RCC 7860 (cell line): ENCODE measurements around the gene DAB1.
"Not testable (repeated sequence)": the region's sequence is repeated elsewhere in the genome, so short reads cannot be mapped to it uniquely, and the experiment has no call there.

ENCODE experiments used
- DNase-seq: peaks from one replicate; pipeline ENCODE4 v3.0.0-alpha.2; 2015; ENCODE audit warnings: low spot score
- FAIRE-seq: peaks from 2 replicates; lab custom pipeline; 2012; peaks lifted over from hg19 to GRCh38; lab: Jason Lieb, UNC

Gene DAB1

GRCh38 chr1:57362480-57362879, 61.4 kb downstream of the DAB1 start:
- FAIRE-seq (no peak), DNase-seq (no peak)

- DNase-seq (no peak), FAIRE-seq (no peak)
These were observed 62.3 kb downstream of the DAB1 start for GRCh38 chr1:57361516-57361915.

- FAIRE-seq (no peak), DNase-seq (no peak)
These were observed 62.9 kb downstream of the DAB1 start for GRCh38 chr1:57360846-57361407.

- DNase-seq: no peak
These were observed 66.4 kb downstream of the DAB1 start for GRCh38 chr1:57357462-57357861.

GRCh38 chr1:57353654-57354053, 70.2 kb downstream of the DAB1 start:
- no peak for FAIRE-seq

More at GRCh38 chr1:57357462-57357861, 66.4 kb downstream of the DAB1 start:
- FAIRE-seq: no peak

GRCh38 chr1:57350610-57351009, 73.2 kb downstream of the DAB1 start:
- FAIRE-seq: no peak
- DNase-seq: no peak

More at GRCh38 chr1:57353654-57354053, 70.2 kb downstream of the DAB1 start:
- DNase-seq: no peak

GRCh38 chr1:57348921-57349320, 74.9 kb downstream of the DAB1 start:
- FAIRE-seq (no peak), DNase-seq (no peak)

GRCh38 chr1:57345916-57346315, 77.9 kb downstream of the DAB1 start:
- DNase-seq: no peak
- FAIRE-seq: no peak

GRCh38 chr1:57344265-57344664, 79.6 kb downstream of the DAB1 start:
- no peak for FAIRE-seq
- DNase-seq: no peak

GRCh38 chr1:57343298-57343915, 80.5 kb downstream of the DAB1 start:
- FAIRE-seq: not testable (repeated sequence)

GRCh38 chr1:57341721-57342120, 82.1 kb downstream of the DAB1 start:
- DNase-seq (no peak), FAIRE-seq (no peak)

More at GRCh38 chr1:57343298-57343915, 80.5 kb downstream of the DAB1 start:
- not testable (repeated sequence) for DNase-seq

- FAIRE-seq (no peak), DNase-seq (no peak)
These were observed 83.4 kb downstream of the DAB1 start for GRCh38 chr1:57340334-57341070.

GRCh38 chr1:57337623-57338022, 86.2 kb downstream of the DAB1 start:
- no peak for DNase-seq
- no peak for FAIRE-seq

GRCh38 chr1:57336793-57337192, 87.1 kb downstream of the DAB1 start:
- DNase-seq: no peak
- no peak for FAIRE-seq

GRCh38 chr1:57331620-57332019, 92.2 kb downstream of the DAB1 start:
- no peak for DNase-seq
- no peak for FAIRE-seq

- DNase-seq (no peak), FAIRE-seq (no peak)
These were observed 93.9 kb downstream of the DAB1 start for GRCh38 chr1:57329937-57330336.

GRCh38 chr1:57329001-57329527, 94.8 kb downstream of the DAB1 start:
- DNase-seq (no peak), FAIRE-seq (no peak)

- no peak for DNase-seq
- no peak for FAIRE-seq
These were observed 95.9 kb downstream of the DAB1 start for GRCh38 chr1:57327946-57328345.

GRCh38 chr1:57327336-57327735, 96.5 kb downstream of the DAB1 start:
- FAIRE-seq (no peak), DNase-seq (no peak)

- no peak for FAIRE-seq
These were observed 98.3 kb downstream of the DAB1 start for GRCh38 chr1:57325536-57325935.

GRCh38 chr1:57325117-57325516, 98.7 kb downstream of the DAB1 start:
- DNase-seq (no peak), FAIRE-seq (no peak)

More at GRCh38 chr1:57325536-57325935, 98.3 kb downstream of the DAB1 start:
- DNase-seq: no peak

- no peak for FAIRE-seq
- DNase-seq: no peak
These were observed 99.5 kb downstream of the DAB1 start for GRCh38 chr1:57324388-57324787.
